DLD1 (cell line): ENCODE measurements around the gene AAMP.
"Not testable (repeated sequence)": the region's sequence is repeated elsewhere in the genome, so short reads cannot be mapped to it uniquely, and the experiment has no call there.

Experiments used
- in situ Hi-C: cut with HindIII; loops from 2 replicates; pipeline ENCODE4 v1.10.0; 2017; ENCODE audit warnings: low sequenced_read_pairs

AAMP gene

DNA sequence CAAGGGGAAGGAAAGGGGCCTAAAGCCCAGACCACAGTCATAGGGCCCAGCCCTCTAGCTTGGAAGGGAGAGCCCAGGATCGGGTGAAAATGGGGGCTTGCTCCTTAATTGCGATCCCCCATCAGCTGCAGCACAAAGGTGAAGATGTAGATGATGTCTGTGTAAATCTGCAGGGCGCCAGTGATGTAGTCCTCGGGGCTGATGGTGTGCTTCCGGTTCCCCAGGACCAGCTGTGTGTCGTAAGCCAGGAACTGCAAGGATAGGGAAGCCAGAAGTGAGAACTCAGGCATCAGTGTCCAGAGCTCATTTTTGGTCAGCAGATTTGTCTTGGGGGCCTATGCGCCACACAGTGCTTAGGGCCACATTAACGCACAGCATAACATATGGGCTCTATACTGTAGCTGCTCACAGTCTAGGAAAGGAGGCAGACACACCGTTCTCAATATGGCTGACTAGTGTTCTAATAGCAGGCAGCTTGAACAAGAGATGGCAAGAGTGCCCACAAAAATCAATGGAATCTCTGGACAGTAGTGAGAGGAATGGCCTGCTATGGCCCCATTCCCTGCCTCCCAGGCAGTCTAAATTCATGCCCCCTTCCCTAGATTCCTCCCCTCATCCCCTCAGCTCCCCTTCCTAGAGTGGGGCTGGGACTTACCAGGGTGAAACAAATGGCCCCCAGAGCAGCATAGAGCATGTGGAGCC, 5.6 kb upstream of the AAMP start:
- in situ Hi-C loops = no loop called here

DNA sequence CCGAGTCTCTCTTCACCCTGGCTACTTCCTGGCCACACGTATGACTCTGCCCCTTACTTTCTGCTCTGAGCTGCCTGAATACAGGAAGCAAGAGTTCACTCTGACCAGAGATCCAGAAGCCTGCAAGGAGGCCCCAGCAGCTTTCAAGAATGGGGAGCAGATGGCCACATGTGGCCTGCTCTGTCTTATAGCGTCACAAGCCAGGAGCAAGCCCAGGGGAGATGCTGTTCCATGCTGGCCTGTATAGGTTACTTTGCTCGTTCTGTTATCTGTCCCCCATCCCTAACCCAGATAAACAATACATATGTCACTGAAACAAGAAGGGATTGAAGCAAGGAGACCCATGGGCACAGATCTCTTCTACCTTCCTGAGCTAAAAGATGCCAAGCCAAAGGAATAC, 4.6 kb upstream of the AAMP start:
- in situ Hi-C loops = no loop called here

DNA sequence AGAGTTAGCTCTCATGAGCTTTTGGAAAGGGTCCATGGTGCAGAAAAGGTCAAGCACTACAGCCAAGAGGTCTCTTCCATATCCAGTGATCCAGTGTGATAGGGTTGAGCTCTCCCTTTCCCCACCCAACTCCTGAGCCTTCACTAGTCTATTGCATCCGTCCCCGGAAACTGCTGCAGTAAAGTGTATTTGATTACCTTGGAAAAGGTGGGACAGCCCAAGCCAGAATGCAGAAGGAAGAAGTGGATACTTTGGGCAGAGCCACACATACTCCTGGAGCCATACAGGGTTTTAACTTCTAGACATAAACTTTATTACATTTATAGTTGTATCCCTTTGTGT, 3.9 kb upstream of the AAMP start:
- in situ Hi-C loops = no loop called here

DNA sequence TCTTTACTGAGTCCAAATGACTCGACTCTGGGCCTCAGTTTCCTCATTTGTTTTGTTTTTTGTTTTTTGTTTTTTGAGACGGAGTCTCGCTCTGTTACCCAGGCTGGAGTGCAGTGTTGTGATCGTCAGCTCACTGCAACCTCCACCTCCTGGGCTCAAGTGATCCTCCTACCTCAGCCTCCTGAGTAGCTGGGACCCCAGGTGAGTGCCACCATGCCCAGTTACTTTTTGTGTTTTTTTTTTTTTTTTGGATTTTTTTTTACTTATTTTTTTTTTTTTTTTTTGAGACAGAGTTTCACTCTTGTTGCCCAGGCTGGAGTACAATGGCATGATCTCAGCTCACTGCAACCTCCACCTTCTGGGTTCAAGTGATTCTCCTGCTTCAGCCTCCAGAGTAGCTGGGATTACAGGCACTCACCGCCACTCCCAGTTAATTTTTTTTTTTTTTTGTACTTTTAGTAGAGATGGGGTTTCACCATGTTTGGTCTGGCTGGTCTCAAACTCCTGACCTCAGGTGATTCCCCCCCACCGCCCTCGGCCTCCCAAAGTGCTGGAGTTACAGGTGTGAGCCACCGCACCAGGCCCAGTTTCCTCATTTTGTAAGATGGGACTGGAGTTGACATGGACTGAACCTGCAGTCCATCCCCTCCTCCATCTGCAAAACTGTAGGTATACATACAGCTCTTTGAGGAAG, 3.4 kb upstream of the AAMP start:
- in situ Hi-C loops = not testable (repeated sequence)

DNA sequence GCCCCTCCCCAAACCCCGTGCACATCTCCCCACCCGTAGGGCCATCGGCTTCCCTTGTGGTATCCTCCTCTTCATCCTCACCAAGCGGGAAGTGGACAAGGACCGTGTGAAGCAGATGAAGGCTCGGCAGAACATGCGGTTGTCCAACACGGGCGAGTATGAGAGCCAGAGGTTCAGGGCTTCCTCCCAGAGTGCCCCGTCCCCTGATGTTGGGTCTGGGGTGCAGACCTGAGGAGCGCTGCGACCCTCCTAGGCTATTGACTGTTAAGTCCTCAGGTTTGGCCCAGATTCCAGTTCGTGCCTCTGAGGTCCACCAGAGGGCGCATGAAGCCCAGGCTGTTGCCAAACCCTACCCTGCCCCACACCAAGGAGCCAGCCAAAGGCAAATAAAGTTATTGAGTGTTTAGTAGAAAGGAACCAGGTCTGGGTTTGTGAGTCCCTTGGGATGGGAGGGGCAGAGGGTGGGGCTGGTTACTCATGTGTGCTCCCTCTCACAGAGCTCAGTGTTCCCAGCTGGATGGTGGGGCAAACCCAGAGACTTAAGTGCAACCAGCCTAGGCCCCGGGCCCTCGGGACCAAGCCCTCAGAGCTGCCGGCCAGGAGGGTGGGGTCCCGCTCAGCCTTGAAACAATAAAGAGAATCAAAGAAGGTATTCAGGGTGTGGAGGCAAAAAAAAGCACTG, 2.7 kb upstream of the AAMP start:
- in situ Hi-C loops = no loop called here

DNA sequence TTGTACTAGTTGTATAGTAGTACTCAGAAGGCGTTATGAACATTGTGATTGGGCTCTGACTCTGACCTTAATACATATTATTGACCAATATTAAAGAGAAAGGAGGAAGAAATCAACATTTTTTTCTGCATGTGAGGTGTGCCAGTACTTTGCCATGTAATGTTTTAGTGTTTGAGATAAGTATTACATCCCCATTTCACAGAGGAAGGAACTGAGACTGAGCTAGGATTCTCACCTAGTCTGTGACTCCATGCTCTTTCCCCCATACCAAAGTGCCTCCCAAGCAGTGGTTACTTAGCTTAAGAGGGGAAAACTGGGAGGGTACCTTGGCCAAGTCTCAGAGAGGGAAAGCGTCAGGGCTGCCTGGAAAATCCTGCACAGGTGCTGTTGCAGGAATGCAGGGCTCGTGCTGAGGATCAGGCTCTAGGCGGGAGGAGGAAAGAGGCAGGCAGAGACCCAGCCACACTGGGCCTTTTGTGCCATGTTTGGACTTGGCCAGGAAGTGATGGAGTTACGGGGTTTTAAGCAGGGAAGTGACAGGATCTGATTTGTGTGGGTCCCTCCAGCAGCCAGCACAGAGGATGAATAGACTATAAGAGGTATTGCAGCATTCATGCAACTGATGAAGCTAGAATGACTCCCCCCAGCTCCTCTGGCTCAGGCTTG, 2.1 kb upstream of the AAMP start:
- in situ Hi-C loops = no loop called here

DNA sequence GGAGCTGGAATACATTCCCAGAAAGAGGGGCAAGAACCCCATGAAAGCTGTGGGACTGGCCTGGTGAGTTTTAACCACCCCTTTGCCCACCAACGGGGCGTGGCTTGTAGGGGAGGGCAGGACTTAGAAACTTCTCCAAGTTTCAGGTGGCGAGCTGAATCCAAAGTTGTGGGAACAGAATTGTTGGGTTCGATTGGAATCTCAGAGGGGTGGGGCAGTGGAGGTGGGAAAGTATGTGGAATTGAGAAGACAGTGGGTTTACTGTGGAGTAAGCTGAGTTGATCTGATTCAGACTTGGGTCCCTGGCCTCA, 1.5 kb upstream of the AAMP start:
- in situ Hi-C loops = no loop called here

DNA sequence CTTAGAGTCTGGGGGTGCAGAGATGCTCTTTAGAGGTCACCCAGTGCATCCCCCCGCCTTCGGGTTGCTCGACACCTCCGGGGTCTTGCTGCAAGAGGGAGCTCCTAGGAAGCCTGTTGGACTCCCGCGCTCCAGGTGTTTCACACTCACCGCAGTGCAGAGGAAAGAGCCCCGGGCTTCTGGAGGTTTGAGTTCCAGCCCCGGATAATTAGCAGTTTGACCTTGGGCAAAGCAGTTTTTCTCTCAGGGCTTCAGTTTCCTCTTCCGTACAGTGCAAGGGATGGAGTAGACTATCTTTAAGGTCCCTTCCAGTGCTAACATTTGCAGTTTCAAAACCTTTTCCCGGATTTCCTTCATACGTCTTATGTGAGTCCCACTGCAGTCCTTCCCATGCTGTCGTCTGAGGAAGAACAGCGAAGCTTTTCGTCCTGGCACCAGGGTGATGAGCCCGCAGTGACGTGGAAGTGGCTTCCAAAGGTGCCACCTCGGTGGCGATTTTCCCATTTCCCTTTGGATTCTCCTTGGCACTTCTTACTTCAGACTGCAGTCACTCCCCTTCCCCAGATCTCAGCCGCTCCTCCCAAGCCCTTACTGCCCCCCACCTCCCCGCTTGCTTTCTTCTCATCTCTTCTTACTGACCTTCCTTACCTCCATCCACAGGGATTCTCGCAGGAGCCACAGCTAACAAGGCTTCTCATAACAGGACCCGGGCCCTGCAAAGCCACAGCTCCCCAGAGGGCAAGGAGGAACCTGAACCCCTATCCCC, 967 bp upstream of the AAMP start:
- in situ Hi-C loops = no loop called here

DNA sequence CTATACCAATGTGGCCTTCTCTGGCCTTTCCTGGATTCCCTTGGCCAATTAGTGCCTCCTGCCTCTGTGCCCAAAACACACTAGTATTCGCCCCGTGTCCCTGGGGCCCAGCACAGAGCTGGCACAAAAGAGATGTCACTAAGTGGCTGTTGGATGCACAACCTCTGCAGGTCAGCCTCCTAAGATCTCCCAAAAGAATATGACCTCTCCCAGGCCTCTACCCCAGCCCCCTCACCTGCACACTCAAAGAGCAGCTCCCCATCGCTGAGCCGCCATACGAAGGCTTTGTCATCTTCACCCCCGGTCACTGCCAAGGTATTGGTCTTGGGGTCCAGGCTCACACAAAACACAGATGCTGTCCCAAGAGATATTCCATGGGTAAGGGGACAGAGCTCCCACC, 2.7 kb downstream of the AAMP start:
- in situ Hi-C loops = no loop called here

DNA sequence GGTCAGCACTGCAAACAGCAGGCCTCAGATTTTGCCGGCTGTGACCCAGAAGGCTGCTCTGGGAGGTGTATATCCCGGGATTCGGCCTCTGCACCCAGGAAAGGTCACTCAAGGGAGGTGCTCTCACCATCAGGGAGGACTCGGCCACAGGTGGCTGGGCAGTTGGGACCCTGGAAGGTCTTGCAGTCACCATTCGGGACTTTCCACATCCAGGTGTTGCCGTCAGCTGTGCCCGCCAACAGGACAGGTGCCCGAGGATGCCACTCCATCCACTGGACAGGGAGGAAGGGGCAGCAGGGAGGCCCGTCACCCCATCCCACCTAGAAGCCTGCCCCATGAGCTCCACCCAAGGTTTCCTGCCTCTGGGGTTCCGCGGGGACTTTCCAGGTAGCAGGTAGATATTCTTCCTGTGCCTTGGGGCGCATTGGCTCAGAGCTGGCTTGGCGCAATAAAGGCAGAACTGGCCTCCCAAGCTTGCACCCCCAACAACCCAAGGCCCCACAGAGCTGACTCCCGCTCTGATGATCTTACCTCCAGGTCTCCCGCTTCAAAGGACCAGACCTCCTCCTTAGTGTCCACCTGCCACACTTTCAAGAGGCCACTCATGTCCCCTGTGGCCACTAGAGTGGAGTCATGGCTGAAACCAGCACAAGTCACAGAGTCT, 3.5 kb downstream of the AAMP start:
- in situ Hi-C loops = no loop called here

DNA sequence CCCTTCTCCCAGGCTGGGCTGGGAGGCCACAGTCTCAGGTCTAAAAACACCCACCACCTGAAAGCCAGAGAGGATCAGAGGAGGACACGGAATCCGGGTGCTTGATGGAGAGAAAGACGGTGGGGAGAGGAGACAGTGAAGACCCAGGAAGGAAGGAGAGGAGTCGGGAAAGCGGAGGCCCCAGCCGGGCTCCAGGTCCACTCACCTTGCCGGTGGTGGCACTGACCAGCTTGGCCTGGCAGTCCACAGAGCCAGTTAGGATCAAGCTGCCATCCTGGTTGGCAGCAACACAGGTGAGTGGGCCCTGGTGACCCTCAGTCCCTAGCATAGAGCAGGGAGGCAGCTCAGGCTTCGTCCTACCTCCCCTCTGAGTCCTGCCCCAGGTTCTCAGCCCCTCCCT, 4.3 kb downstream of the AAMP start:
- in situ Hi-C loops = no loop called here

DNA sequence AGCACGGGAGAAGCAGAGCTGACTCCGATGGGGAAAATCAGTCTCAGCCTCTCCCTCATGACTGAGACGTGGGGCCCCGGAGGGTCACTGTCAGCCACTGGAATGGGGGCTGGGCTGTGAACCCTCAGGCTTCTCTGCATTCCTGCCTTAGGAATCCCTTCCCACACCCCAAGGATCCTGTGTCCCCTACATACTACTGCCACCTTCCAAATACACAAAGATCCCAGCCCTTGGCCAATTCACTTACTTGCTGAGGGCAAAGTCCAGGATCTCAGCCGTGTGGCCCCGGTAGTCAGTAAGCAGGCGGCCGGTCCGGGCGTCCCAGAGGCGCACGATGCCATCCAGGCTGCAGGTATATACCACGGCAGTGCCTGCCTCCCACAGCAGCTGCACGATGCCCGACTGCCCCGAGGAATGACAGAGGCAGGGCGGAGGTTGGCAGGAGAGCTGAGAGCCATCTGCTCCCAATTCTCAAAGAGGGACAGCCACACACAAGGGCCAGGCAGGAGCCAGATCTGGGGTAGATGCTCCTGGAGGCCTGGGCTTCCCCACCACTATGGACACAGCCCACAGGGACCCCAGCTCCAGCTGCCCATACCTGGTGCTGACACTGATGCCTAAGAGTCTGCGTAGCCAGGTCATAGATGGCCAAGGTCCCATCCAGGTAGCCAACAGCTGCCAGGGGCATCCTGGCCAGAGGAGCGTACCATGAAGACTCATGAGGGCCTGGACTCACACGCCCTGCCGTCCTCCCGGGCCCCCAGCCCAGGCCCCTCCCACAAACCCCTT, 5.0 kb downstream of the AAMP start:
- in situ Hi-C loops = no loop called here

DNA sequence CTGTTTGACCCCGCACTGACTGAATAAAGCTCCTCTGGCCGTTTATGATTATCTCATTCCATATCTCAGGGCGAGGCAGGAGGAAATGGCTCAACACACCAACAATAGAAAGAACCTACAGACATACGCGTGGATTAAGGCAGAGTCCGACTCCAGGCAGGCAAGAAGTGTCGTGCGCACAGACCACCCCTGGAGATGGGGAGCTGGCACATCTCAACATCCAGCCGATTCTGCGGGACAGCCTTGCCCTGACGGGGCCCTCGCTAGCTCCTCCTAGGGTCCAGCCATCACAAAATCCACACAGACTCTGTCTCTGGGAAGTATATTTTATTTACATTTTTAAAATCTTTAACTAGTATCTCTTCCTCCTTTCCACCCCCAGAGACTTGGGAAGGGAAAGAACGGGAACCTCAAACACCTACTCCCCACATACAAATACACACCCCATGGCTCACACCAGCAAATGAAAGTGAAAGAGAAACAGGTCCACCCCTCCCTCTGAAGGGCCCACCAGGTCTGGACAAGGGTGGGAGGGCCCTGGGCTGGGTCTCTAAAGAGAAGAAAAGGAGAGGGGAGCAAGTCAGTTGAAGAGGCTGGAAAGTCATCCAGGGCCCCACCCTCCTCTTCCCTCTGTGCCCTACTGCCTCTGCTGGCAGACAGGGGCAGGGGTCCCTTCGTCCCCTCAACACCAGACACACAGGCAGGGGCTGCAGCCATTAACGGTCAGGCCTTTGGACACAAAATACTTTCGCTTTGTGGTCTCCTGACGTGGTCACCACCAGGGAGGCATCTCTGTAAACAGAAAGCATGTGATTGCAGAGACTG, 5.9 kb downstream of the AAMP start:
- in situ Hi-C loops = no loop called here

DNA sequence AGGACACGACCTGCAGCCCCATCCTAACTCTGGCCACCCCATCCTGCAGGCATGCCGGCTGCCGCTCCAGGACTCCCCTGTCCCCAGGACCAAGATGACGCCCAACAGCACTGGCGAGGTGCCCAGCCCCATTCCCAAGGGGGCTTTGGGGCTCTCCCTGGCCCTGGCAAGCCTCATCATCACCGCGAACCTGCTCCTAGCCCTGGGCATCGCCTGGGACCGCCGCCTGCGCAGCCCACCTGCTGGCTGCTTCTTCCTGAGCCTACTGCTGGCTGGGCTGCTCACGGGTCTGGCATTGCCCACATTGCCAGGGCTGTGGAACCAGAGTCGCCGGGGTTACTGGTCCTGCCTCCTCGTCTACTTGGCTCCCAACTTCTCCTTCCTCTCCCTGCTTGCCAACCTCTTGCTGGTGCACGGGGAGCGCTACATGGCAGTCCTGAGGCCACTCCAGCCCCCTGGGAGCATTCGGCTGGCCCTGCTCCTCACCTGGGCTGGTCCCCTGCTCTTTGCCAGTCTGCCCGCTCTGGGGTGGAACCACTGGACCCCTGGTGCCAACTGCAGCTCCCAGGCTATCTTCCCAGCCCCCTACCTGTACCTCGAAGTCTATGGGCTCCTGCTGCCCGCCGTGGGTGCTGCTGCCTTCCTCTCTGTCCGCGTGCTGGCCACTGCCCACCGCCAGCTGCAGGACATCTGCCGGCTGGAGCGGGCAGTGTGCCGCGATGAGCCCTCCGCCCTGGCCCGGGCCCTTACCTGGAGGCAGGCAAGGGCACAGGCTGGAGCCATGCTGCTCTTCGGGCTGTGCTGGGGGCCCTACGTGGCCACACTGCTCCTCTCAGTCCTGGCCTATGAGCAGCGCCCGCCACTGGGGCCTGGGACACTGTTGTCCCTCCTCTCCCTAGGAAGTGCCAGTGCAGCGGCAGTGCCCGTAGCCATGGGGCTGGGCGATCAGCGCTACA, 7.0 kb downstream of the AAMP start:
- in situ Hi-C loops = no loop called here

DNA sequence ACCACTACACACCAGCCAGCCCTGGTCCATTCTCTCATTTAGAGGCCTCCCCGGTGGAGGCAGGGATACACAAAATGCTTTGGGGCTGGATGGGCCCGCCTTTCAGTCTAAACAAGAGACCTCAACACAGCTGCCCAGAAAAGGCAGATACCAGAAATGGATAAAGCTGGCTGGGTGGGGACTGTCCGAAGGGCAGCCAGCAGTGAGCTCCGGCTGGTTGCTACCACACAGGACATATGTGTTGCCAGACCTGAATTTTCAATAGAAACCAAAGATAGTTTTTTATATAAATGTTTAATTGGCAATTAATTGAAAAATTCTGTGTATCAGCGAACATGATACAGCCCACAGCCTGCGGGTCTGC, 7.7 kb downstream of the AAMP start:
- in situ Hi-C loops = no loop called here

DNA sequence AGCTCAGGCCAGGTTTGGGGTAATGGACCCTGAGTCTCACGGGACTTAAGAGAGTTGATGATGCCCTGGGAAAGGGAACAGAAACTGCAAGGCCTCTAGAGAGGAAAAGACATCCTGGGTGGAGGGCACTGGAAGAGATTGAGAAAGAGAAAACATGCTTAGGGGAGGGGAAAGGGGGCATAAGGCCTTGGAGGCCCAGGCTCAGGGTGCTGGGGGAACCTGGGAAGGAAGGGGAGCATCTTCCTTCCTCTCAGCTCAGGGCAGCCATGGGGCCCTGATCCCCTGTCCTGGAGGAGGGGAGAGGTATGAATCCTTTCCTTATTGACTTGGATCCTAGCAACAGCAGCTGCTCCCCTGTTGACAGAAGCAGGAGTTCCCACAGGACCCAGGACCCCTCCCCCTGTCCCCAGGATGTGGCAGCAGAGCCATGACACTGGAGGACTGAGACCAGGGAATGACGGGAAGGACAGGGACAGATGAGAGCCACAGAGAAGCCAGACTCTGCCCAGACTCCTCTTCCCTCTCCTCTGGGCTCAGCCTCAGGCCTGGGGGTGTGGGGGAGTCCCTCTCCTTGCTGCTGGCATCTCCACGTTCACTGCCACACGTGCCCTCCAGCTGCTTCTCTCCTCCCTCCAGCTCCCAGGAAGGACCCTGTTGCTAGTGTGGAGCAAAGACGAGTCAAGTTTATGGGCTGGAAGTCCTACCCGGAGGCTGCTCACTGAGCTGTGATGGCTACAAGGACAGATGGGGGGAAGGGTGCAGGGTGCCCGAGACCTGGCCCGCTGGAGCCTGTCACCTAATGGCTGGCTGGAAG, 8.3 kb downstream of the AAMP start:
- in situ Hi-C loops = no loop called here

DNA sequence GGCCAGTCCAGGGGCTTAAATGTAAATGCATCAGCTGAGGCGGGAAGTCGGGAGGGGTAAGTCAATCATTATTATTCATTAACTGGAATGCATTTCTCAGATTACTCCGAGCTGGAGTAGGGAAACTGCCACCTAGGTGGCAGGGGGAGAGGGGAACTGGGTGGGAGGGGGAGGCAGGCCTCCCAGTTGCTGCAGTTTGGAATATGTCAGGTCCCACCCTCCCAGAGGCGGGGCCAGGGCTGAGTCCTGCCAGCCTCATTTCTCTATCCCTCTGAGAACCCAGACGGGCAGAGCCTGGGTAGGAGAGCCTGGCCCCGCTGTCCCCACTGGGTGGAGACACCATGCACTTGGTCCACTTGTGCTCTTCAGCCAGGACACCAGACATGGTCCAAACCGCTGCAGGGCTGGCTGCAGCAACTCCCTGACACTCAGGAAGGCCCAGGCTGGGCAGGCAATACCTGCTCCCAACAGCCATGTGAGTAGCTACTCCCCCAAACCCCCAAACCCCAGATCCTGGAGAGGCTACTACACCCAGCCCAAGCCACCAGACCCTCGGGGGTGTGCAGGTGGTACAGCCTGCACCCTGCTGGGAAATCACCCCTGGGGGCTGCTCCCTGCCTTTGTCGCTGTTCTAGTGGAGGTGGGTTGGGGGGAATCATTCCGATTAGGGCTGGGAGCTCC, 9.1 kb downstream of the AAMP start, which contains the start of gene GPBAR1:
Gene GPBAR1 (plus strand): TSS at position 274 of the 681 bp plus-strand sequence. CDS start 1,710 bp downstream, outside the sequence.
- in situ Hi-C loops = no loop called here
